LoVo (cell line): ENCODE results near the gene SEC61B.

Experiments used
- DNase-seq: peaks from one replicate; pipeline ENCODE4 v3.0.0-alpha.2; 2016; ENCODE audit warnings: low spot score

The SEC61B gene

DNA sequence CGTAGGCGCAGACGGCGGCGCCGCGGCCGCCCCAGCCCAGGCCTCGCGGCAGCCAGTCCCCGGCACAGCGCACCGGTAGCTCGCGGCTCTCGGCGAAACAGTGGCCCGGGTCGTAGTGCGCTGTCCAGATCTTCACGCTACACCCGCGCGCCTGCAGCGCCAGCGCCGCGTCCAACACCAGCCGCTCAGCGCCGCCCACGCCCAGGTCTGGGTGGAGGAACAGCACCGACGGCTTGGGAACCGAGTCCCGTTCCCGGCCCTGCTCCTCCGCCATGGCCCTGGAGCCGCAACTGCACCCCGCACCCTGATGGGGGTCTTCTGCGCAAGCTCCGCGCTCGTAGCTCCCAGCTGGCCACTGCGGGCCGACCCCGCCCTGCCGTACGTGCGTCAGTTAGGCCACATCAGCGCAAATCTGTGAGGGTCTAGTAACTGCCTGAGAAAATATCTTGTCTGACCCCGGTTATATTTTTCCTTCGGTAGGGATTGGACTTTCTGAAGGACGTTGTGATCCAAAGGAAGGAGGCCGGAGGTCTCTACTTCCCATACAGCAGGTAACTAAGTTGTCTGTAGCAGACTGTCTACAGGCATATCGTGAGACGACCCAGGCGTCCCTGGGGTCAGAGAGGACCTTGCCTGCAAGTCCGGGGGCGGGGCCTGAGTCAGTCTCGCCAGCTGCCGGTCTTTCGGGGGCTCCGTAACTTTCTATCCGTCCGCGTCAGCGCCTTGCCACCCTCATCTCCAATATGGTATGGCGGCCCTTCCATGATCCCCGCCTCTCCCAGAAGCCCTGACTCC lies at the start of gene SEC61B, which contains the start of gene ALG2:
TSS of gene SEC61B (plus strand) at position 662 of the 795 bp plus-strand sequence. CDS start at position 744, 82 bp downstream.
TSS of gene ALG2 (minus strand) at position 322 of the 795 bp plus-strand sequence. CDS start at position 274, 48 bp downstream.
- DNase-seq, result peak; percentile 94

DNA sequence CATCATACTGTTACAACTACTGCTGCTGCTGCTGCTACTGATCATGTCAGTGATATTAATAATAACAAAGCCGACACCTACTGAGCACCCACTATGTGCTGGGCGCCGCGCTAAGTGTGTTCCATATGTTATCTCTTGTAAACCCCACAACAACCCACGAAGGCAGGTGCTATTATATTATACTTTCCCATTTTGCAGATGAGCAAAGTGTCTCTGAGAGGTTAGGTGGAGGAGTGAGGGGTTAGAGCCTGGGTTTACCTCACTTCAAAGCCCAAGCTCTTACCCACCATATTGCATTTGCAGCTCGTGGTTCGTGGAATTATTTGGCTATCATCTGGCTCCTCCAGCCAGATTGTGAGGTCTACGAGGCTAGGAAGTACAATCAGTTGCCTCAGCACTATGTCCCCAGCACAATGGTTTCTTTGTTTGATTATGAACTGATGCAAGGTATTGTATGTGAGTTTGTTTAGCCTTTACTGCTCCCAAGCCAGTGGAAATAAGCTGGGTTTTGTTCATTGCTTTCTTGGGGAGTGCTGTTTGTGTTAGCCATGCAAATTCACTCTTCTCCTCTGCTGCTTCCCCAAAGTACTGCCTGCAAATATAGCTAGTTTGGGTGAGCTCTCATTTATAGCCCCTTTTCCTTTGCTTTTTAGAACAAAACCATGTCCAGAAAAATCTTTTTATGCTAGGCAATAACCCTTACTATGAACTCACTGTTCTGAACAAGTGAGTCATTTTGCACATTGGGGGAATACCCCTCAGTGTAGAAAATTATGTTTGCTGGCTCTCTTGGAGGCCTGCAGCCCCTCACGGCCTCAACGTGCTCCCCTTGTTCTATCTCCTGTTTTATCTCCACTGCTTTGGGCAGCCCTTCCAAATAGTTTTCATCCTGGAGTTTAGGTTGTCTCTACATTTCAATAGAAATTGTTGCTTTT lies 48.2 kb upstream of the SEC61B start:
- DNase-seq, result no peak

DNA sequence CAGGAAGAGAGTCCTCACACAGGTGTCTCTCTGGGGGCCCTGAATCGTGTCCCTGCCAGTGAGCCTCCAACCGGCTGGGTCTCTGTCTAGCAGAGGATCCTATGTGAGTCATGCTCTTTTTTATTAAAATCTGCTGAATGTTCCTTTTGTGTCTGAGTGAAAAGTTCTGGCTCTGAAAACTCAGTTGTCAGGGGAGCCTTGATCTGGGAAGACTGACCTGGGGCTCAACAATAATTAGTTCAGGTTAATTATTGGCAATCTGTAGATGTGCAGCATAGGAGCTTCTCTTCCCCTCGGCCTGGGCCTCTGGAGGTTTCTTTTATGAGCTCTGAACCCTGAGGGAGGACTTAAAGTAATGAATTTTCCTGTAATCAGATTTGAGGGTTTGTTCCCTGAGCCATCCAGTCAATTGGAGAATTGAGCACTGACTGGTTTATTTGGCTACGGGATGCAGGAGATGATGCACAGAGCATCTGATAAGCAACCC lies 45.5 kb upstream of the SEC61B start:
- no peak for DNase-seq

DNA sequence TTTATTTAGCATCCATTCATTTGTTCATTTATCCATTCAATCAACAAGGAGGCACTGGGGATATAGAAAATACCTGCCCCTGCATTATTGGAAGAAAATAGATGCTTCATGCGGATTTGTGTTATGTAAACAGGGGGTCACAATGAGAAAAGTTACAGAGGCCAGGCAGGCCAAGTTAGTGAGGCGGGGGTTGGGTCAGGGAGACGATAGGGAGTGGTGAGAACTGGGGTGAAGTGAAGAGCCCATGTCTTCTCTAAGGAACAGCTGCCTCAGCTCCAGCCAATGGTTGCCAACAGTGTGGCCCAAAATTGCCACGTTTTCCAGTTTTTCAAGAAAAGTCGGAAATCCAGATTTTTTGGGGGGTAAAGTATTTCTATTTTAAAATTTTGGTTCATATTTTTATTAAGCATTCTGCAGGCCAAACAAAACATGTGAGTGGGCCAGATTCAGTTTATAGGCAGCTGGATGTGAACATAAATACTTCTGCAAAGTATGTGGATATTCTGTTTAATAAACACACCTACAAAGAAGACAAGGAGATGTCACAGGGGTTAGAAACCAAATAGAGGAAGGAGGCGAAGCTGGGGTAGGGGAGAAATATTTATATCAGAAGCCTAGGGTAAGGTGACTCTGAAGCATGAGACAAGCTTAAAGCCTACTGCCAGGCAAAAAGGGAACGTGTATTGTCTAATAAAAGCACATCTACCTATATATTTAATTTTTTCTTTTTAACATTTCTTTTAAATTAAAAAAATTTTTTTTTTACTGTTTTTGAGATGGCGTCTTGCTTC lies 44.3 kb upstream of the SEC61B start:
- DNase-seq, result no peak

DNA sequence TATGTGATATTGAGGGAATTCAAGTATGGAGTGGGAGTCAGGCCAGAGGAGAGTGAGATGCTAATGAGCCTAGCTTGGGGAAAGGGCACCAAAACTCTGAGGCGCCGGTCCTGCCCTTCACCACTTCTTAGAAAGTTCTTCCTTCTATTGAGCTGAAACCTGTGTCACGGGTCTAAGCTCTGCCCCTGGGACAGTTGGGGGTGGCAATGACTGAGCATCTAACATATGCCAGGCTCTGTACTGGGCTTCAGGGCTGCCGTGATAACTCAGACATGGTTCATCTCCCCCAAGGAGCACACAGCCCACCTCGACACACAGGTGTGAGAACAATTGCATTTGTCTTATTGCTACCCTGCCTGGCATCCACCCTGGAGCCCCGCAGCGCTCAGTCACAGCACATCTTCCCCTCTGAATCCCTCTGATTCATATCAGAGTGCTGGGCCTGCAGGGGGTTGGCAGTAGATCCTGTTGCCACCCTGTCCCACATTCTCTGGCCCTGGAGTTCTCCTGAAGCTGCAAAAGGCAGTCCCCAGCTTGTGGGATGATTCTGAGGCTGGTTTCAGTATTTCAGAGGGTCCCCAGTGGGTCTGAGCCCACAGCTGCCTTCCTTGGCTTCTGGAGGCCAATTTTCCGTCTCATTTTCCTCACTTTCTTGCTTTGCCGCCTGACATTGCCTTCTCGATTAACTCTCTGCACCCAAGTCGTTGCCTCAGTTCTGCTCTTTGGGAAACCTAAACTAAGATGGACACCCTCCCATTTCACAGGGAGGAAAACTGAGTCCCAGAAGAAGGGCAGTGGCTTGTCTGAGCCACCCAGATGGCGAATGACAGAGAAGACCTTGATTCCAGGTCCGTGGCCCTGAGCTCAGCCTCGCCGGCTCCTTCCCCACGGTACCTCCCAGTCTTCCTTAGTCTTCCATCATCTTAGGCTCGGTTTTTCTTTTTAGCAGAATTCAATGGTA lies 42.9 kb upstream of the SEC61B start:
- DNase-seq, result no peak

DNA sequence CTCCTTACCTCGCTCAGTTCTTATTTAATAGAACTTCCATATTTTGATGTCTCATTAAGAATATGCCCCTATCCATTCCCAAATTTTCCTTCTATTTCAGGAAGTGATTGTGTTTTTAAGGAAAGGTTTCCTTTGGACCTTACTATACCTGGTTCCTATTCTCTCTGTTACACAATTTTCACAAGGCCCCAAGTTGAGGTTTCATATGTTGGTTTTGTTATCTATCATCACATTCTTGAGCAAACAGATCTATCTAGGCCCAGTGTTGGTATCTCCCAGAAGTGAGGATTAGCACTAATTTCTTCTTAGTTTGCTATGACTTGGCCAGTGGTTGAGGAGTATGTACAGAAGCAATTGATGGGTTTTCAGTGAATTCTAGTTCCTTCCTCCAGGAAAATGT lies 41.9 kb upstream of the SEC61B start:
- no peak for DNase-seq

DNA sequence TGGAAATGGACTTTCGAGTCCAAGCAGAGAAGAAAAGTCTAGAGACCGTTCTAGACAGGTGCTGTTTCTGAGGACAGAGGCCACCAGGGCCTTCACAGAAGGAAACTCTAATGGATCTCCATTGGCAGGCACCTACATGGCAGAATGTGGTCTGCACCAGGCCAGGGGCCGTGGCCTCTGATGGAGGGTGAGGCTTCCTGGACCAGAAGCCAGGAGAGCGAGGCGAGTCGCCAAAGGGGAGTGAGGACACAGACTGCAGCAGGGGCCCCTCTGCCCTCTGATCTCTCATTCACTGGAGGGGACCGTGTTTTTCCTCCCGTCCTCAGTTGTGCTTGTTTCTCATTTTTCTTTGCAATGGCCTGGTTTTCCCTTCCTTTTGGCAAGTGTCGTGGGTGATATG lies 41.4 kb upstream of the SEC61B start:
- DNase-seq, result no peak

DNA sequence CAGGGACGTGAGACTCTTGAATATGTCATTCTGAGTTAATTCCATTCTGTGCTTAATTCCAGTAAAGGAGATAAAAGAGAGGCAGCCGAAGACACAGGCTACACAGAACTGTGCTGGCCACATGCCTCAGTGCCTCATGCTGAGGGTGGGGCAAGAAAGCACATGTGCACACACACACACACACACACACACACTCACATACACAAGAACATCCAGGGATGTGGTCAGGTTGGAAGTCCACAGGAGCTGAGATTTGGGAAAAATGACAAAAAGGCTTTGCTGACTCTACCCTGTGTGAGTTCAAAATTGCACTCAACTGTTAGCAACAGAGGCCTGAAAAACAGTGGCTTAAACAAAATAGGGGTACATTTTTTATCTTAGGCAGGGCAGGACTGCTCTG lies 40.9 kb upstream of the SEC61B start:
- no peak for DNase-seq

DNA sequence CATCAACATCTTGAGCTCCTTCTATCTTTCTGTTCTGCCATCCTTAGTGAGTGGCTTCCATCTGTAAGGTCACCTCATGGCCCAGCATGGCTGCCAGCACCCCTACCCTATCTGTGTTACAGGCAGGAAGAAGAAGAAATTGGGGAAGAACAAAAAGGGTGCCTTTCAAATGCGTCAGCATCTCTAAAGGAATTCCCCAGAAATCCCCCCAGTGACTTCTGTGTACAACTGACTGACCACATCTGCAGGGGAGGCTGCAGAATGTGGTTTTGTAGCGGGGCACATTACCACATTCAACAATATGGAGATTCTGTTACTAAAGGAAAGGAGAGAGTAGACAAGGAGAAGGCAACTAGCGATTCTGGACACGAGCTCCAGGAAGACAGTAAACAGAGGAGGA lies 40.5 kb upstream of the SEC61B start:
- no peak for DNase-seq

DNA sequence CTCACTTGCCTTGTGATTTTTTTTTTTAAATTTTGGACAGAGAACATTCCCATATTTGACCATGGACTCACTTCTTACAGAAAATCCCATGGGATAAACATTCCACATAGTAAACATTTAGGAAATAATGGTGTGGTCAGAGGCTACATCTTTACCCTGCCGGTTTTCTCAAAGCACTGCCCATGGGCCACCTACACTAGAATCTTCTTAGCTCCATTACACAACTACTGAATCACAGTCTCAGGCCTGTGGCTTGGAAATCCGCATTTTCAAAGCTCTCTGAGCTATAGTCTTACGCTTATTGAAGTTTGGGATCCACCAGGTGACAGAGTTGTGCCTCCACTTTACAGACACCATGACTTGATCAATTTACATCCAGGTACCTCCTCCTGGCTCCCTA lies 39.7 kb upstream of the SEC61B start:
- no peak for DNase-seq

DNA sequence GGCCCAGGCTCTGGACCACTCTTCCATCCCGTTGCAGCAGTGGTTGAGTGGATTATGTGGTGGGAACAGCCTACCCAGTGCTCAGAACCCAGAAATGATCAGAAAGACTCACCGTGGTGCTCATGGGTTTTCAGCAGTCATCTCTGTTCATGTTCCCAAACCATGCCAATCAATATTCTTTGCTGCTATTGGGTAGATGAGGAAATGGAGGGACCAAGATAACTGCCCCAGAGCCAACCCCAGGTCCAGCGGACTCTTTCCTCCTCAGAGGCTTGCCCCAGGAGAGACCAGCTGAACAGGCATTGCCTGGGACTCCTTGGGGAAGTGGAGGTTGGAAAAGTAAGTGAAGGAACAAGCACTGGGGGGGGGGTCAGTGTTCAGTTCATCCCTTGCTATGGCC lies 38.5 kb upstream of the SEC61B start:
- no peak for DNase-seq

DNA sequence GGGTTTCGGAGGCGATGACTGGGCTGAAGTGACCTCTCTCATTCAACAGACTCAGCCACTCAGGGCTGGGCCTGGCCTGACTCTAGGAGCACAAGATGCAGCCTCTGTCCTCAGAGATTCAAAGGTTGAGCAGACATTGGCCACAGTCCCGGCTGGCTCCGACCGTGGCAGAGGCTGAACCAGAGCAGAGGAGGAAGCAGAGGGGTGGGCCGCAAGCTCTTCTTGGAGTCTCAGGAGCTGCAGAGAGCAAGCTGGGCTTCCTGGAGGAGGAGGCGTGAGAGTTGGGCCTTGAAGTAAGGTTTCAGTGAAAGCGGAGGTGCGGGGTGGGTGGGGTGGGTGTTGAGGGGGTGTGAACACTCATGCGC lies 38.0 kb upstream of the SEC61B start:
- no peak for DNase-seq

DNA sequence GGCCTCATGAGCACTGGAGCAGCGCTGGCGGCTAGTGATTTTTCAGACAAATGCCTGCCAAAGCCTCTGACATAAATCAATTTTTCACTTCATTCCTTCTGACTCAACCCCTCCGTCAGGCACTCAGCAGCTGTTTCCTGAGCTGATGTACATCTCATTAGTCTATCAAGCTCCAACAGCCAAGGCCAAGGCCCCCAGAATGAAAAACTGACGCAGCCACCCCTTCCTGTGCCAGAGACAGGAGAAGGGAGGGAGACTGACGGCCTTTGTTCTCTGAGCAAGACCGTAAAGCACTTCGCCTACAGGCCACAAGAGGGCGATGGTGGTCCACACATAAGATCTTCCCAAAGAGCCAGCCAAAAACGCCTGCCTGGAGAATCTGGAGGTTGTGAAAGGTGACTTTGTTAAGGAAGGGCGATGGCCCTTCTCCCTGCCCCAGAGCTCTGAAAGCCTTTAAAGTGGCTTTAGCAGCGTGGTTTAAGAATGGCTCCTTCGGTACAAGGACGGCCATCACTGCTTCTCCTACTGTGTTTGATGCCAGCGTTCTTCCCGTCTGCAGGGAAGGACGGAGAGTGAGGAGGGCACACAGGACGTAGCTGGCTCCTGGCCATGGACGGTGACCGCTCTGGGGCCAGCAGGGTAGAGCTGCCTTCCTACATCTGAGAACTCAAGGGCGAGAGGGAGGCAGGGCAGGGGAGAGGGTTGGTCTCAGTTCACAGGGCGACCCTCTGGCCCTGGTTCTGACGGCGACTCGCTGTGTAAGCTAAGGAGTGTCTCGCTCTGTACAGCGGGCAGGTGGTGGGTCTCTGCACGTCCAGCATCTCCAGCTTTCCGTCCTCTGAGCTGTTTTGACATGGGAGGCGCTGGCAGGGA lies 37.4 kb upstream of the SEC61B start:
- peak; percentile 72 for DNase-seq

DNA sequence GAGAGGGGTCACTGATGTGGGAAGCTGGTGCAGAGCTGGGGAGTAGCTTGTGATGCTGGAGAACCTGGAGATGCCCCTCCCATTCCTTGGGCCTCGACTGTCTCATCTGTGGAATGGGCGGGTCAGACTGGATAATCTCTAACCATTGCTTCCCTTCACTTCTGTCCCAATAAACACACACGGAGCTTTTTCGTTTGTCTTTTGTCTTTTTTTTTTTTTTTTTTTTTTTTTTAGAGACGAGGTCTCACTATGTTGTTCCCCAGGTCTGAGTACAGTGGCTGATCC lies 36.8 kb upstream of the SEC61B start:
- DNase-seq, result no peak

DNA sequence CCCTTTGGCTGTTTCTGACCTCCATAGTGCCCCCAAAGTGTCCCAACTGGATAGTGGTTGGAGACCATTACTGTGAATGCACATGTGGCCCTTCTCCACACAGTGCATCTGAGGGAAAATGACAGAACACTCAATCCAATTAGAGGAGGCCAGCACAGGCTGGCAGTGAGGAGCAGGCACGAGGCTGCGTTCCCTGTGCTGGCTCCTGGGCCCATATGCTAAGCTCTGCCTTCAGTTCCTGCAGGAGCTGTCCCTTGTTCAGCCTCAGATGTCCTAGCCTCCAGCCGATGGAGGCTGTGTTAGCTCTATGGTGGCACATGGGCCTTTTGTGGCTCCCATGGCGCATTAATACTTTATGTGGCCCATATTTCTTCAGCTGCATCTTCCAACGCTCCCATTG lies 36.1 kb upstream of the SEC61B start:
- no peak for DNase-seq

DNA sequence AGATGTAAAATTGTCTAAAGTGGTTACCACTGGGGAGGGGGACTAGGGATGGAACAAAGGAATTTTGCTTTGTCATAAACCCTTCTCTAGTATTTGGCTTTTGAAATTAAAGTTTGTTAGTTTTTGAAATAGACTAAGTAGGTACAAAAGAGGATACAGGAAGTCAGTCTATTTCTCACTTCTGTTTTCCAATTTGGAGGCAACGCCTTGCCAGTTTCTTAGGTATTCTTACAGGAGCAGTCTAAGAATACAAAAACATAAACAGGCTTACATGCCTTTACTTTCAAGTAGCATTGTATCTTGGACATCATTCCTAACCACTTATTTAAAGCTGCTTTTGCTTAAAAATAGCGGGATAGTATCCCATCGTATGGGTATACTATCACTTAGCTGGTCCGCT lies 34.8 kb upstream of the SEC61B start:
- no peak for DNase-seq

DNA sequence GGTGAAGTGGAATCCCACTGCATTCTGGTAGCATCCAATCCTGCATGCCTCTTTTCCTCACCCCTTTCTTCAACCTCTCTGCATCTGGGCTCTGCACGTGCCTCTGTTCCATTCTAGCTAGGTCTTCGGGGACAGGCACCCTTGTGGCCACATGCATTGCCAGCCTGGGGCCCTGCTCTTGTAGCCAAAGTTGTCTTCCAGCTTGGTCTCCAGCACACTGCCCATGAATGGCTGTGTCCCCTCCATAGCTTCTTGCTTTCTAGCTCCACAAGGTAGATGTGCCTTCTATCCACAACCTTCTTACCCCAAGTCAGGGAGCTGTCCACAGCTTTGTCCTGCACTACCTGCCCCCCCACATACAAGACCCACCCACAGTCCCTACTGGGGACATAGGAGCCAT lies 32.9 kb upstream of the SEC61B start:
- no peak for DNase-seq

DNA sequence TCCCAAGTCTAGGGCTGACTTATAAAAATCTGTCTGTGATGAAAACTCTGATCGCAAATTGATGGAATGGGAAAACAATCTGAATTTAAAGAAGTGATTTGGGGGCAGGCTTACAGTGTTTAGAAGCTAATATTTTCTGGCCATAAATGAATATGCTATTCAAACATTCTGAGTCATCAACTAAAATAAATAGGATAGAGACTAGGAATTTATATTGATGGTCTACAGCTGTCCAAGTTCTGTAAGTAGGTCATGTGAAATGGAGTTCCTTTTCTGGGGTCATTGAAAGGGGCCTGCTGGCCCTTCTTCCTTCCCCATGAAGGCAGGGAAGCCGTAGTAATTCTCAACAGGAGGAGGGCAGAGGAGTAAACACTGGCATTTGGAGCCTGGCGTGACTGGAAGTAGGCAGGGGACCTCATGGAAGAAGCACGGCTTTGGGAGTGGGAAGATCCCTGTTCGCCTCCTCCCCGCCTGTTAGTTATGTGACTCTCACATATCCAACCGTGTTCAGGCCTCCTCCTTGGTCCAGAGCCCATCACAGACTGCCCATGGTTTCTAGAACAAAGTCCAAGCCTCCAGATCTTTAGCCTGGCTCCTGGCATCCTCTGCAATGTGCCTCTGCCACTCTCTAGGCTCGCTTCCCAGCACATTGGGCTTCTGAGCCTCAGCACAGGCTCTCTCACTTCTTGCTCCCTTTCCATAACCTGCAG lies 32.0 kb upstream of the SEC61B start:
- DNase-seq, result no peak

DNA sequence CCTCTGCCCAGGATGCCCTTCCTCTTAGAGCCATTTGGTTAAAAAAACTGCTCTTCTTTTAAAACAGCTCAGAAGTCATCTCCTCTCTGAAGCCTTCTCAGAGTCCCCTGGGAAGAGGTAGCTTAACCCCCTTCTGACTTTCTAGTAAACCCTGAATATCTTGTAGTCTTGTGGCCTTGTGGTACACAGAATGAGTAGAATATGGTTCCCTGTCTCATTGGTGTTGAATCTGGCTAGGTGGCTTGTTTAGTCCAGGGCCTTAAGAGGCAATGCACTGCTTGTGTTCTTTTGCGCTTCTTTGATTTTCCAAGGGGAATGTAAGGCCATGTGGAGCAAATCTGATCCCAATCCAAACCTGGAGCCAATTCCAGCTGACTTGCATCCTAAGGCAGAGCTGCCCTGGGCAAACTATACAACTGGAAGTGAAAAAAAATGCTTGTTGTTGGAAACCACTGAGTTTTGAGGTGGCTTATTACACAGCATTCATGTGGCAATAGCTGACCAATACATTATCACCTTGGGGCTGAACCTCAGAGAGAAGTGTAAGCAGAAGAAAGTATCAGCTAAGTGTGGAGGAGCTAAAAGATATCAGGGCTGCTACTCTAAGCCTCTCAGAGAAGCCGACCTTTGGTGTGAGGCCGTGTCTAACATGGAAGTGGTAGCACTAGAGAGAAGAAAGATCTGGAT lies 31.3 kb upstream of the SEC61B start:
- no peak for DNase-seq
